ENCODE data around the gene SUSD4.

The SUSD4 gene

DNA sequence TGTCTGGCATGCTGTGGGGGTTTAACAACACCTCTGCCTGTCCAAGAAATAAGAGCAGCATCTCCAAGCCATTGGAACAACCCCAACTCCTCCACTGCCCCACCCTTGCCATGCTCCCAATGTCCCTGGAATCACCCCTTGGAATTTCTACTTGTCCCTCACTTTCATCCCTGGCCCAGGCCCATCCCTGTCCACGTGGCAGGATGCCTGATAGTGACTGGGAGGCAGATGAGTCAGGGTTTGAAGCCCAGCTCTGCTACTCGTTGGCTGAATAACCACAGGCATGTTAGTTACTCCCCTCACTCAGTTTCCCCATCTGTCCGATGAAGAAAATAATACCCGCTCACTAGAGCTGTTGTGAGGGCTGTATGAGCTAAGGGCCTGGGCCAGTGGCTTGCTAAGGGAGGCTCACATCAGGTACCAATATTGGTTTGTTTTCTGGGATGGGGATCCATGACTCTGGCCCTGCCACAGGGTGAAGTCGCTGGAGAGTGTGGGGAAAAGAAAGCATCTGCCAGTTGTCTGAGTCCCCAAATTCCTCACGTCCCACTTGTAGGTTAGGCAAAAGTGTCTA is 121.5 kb downstream of the SUSD4 start:
- Histone ChIP-seq H3K79me2 (ENCODE audit: insufficient read depth, low read depth) (no peaks in the 10 kb centered on the region), H3K27me3 (ENCODE audit: insufficient read depth, low read depth) (no peaks in the 10 kb centered on the region), H3K4me3 (IDR thresholded peaks at IDR 0.05; ENCODE audit: insufficient read depth, low read depth, low read length) (no peak overlapping the region), H3K36me3 (ENCODE audit: insufficient read depth) (no peaks in the 10 kb centered on the region), H3K27ac (no peak overlapping the region), H3K4me1 (ENCODE audit: low read depth, poor library complexity, severe bottlenecking) (peaks cover 32% of the 10 kb centered on the region), H3K4me2 (no peak overlapping the region), H2AFZ (ENCODE audit: low read depth) (no peak overlapping the region), H3K9ac (no peak overlapping the region), H4K20me1 (ENCODE audit: insufficient read depth) (no peaks in the 10 kb centered on the region)
- TF ChIP-seq, protein P1, sequence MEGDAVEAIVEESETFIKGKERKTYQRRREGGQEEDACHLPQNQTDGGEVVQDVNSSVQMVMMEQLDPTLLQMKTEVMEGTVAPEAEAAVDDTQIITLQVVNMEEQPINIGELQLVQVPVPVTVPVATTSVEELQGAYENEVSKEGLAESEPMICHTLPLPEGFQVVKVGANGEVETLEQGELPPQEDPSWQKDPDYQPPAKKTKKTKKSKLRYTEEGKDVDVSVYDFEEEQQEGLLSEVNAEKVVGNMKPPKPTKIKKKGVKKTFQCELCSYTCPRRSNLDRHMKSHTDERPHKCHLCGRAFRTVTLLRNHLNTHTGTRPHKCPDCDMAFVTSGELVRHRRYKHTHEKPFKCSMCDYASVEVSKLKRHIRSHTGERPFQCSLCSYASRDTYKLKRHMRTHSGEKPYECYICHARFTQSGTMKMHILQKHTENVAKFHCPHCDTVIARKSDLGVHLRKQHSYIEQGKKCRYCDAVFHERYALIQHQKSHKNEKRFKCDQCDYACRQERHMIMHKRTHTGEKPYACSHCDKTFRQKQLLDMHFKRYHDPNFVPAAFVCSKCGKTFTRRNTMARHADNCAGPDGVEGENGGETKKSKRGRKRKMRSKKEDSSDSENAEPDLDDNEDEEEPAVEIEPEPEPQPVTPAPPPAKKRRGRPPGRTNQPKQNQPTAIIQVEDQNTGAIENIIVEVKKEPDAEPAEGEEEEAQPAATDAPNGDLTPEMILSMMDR (conservative IDR thresholded peaks at IDR 0.05; ENCODE audit: low read depth, low read length): no peak

DNA sequence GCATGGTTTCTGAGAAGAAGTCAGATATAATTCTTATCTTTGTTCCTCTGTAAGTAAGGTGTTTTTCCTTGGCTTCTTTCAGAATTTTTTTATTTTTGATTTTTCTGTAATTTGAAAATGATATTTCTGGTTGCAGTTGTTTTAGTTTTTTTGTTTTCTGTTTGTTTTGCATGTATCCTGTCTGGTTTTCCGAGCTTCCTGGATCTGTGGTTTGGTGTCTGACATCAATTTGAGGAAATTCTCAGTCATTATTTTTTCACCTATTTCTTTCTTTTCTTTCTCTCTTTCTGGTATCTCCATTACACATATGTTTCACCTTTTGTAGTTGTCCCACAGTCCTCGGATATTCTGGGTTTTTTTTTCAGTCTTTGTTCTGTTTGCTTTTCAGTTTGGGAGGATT is 123.9 kb downstream of the SUSD4 start:
- Histone ChIP-seq H3K4me3 (IDR thresholded peaks at IDR 0.05; ENCODE audit: insufficient read depth, low read depth, low read length) (no peak overlapping the region), H3K79me2 (ENCODE audit: insufficient read depth, low read depth) (no peaks in the 10 kb centered on the region), H3K27me3 (ENCODE audit: insufficient read depth, low read depth) (no peaks in the 10 kb centered on the region), H3K9ac (no peak overlapping the region), H4K20me1 (ENCODE audit: insufficient read depth) (no peaks in the 10 kb centered on the region), H3K4me1 (ENCODE audit: low read depth, poor library complexity, severe bottlenecking) (peaks cover 17% of the 10 kb centered on the region), H3K27ac (no peak overlapping the region), H3K36me3 (ENCODE audit: insufficient read depth) (no peaks in the 10 kb centered on the region), H3K4me2 (no peak overlapping the region), H2AFZ (ENCODE audit: low read depth) (no peak overlapping the region)
- TF ChIP-seq, protein P1 (conservative IDR thresholded peaks at IDR 0.05; ENCODE audit: low read depth, low read length): no peak

DNA sequence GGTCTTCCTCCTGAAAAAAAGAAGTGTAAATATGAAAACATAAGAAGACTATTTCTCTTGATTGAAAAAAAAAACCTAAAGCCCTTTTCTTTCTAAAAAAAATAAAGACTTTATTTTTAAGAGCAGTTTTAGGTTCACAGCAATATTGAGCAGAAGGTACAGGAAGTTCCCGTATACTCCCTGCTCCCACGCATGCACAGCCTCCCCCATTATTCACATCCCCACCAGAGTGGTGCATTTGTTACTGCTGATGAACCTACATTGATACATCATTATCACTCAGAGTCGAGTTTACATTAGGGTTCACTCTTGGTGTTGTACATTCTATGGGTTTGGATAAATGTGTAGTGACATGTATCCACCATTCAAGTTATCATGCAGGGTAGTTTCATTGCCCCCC is 128.9 kb downstream of the SUSD4 start:
- Histone ChIP-seq H3K27me3 (ENCODE audit: insufficient read depth, low read depth) (no peaks in the 10 kb centered on the region), H3K9ac (no peak overlapping the region), H3K4me3 (IDR thresholded peaks at IDR 0.05; ENCODE audit: insufficient read depth, low read depth, low read length) (no peak overlapping the region), H3K79me2 (ENCODE audit: insufficient read depth, low read depth) (no peaks in the 10 kb centered on the region), H4K20me1 (ENCODE audit: insufficient read depth) (no peaks in the 10 kb centered on the region), H3K36me3 (ENCODE audit: insufficient read depth) (no peaks in the 10 kb centered on the region), H2AFZ (ENCODE audit: low read depth) (no peak overlapping the region), H3K4me2 (no peak overlapping the region), H3K27ac (no peak overlapping the region), H3K4me1 (ENCODE audit: low read depth, poor library complexity, severe bottlenecking) (no peaks in the 10 kb centered on the region)
- TF ChIP-seq, protein P1 (conservative IDR thresholded peaks at IDR 0.05; ENCODE audit: low read depth, low read length): no peak

DNA sequence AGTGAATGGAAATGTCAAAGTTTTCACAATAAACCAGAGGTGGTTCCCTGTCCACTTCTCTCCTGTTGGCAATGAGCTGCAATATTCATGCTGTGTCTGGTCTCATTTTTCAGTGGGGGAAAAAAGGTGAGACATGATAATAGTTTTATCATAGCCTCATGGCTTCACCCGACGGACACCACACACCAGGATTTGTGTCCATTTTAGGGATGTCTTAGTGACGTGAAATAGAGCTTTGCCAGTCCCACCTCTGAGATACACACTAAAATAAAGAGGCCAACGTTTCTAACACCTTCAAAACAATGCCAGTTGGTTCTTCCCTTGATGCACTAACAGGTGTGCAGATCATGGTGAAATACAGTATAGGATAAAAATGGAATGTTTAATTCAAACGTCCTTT is 129.4 kb downstream of the SUSD4 start:
- no peaks in the 10 kb centered on the region for H4K20me1 ChIP-seq (ENCODE audit: insufficient read depth)
- TF ChIP-seq, protein P1 (conservative IDR thresholded peaks at IDR 0.05; ENCODE audit: low read depth, low read length): no peak
- no peaks in the 10 kb centered on the region for H3K4me1 ChIP-seq (ENCODE audit: low read depth, poor library complexity, severe bottlenecking)
- H3K4me3 ChIP-seq (IDR thresholded peaks at IDR 0.05; ENCODE audit: insufficient read depth, low read depth, low read length): no peak overlapping the region
- no peaks in the 10 kb centered on the region for H3K27me3 ChIP-seq (ENCODE audit: insufficient read depth, low read depth)
- H2AFZ ChIP-seq (ENCODE audit: low read depth): no peak overlapping the region
- no peaks in the 10 kb centered on the region for H3K36me3 ChIP-seq (ENCODE audit: insufficient read depth)
- H3K27ac ChIP-seq: no peak overlapping the region
- H3K4me2 ChIP-seq: no peak overlapping the region
- H3K79me2 ChIP-seq (ENCODE audit: insufficient read depth, low read depth): no peaks in the 10 kb centered on the region
- H3K9ac ChIP-seq: no peak overlapping the region
